GM12878 (cell line): Measurements from ENCODE around the gene ZNF334. TPM values are rescaled to one million over a fixed set of nuclear protein-coding genes. Genes with fewer than 3 reads are reported as not detected.

ENCODE experiments used
- ATAC-seq: fragments of 200-7000 bp; cut with Tn5 transposase; 3 replicates; pipeline ENCODE4 v1.9.1; 2020; ENCODE audit warnings: mild to moderate bottlenecking, moderate library complexity
- BruUV-seq: library from RNA; stranded (reverse); fragments of 400-500 nt; replicated peaks from 2 replicates; lab custom pipeline; 2021; lab: Mats Ljungman, UMichigan
- CTCF ChIA-PET: fragments of 300-600 bp; sonication (Branson Sonifier 250); formaldehyde crosslinking; extraction: SDS; loops from one replicate; lab custom pipeline; 2021; ENCODE audit warnings: inconsistent platforms; lab: Yijun Ruan, JAX
- POLR2A ChIA-PET: fragments of 350-600 bp; formaldehyde crosslinking; extraction: SDS; loops from one replicate; lab custom pipeline; 2021; ENCODE audit warnings: inconsistent platforms; lab: Charles Lee
- RAD21 ChIA-PET: fragments of 300-600 bp; sonication (Branson Sonifier 250); formaldehyde crosslinking; loops from one replicate; lab custom pipeline; 2023; ENCODE audit warnings: antibody characterized with exemption; ENCODE audit not compliant: unreplicated experiment; lab: Charles Lee
- SMC1A ChIA-PET: fragments of 300-600 bp; sonication (Branson Sonifier 250); formaldehyde crosslinking; loops from one replicate; lab custom pipeline; 2023; ENCODE audit not compliant: unreplicated experiment, uncharacterized antibody; lab: Charles Lee
- DNase-seq: peaks from one replicate; pipeline ENCODE4 v3.0.0-alpha.2; 2011; ENCODE audit warnings: low read depth, low spot score
- FAIRE-seq: peaks from 3 replicates; lab custom pipeline; 2011; peaks lifted over from hg19 to GRCh38; lab: Jason Lieb, UNC
- H2AFZ ChIP-seq: 2 replicates; pipeline ENCODE4 v1.6.0; 2011; ENCODE audit warnings: low read depth, low read length, control low read depth; ENCODE audit not compliant: control insufficient read depth
- H3K27ac ChIP-seq: 2 replicates; pipeline ENCODE4 v1.5.1; 2011; ENCODE audit warnings: control low read depth; ENCODE audit not compliant: control insufficient read depth, insufficient read depth
- H3K27me3 ChIP-seq, 2 experiments: replicated peaks in 1 of 2; 2 replicates each; pipeline versions ENCODE4 v1.6.0 to v1.6.1; 2011; ENCODE audit warnings: low read length in 1 of 2; ENCODE audit not compliant: control insufficient read depth in 2 of 2, insufficient read depth in 2 of 2
- H3K36me3 ChIP-seq, 2 experiments: 2 replicates each; pipeline ENCODE4 v1.5.1; 2011; ENCODE audit warnings: low read length in 1 of 2; ENCODE audit not compliant: control insufficient read depth in 2 of 2, insufficient read depth in 2 of 2
- H3K4me1 ChIP-seq: 2 replicates; pipeline ENCODE4 v1.6.1; 2011; ENCODE audit warnings: mild to moderate bottlenecking, low read length, moderate library complexity, mixed read lengths; ENCODE audit not compliant: control insufficient read depth, insufficient read depth
- H3K4me2 ChIP-seq: 2 replicates; pipeline ENCODE4 v1.6.0; 2011; ENCODE audit warnings: control low read depth; ENCODE audit not compliant: control insufficient read depth, insufficient read depth
- H3K4me3 ChIP-seq: fragments of 200-600 bp; sonication (generic); 2 replicates; pipeline ENCODE4 v1.5.1; 2016
- H3K79me2 ChIP-seq: 2 replicates; pipeline ENCODE4 v1.6.0; 2011; ENCODE audit warnings: low read length; ENCODE audit not compliant: control insufficient read depth, insufficient read depth
- H3K9ac ChIP-seq: 2 replicates; pipeline ENCODE4 v1.8.0; 2011; ENCODE audit warnings: low read length, control low read depth, mixed read lengths; ENCODE audit not compliant: control insufficient read depth, insufficient read depth
- H3K9me3 ChIP-seq: replicated peaks from 3 replicates; pipeline ENCODE4 v1.5.1; 2011; ENCODE audit warnings: mild to moderate bottlenecking, low read length; ENCODE audit not compliant: control insufficient read depth, insufficient read depth
- H4K20me1 ChIP-seq: 2 replicates; pipeline ENCODE4 v1.6.0; 2011; ENCODE audit not compliant: control insufficient read depth, insufficient read depth
- EGR1 ChIP-seq, 2 experiments: IDR thresholded peaks; 1 replicate in 1 of 2; 2 replicates in 1 of 2; pipeline ENCODE4 v1.6.1; 2011 to 2012; ENCODE audit warnings: low read depth in 2 of 2, low read length in 2 of 2, borderline replicate concordance in 1 of 2, mild to moderate bottlenecking in 1 of 2, moderate library complexity in 1 of 2
- HDAC6 ChIP-seq: fragments of 200-600 bp; sonication (generic); IDR thresholded peaks from one replicate; pipeline ENCODE4 v1.8.0; 2017; ENCODE audit warnings: antibody characterized with exemption; ENCODE audit not compliant: unreplicated experiment
- LARP7 ChIP-seq: fragments of 450-650 bp; IDR thresholded peaks from 2 replicates; pipeline ENCODE4 v1.6.1; 2017; ENCODE audit warnings: mild to moderate bottlenecking
- MEF2B ChIP-seq: fragments of 450-650 bp; IDR thresholded peaks from 2 replicates; pipeline ENCODE4 v1.6.1; 2018; ENCODE audit warnings: mild to moderate bottlenecking, moderate library complexity; ENCODE audit not compliant: partially characterized antibody, poor library complexity, severe bottlenecking
- MTA3 ChIP-seq: IDR thresholded peaks from 2 replicates; pipeline ENCODE4 v1.6.1; 2012; ENCODE audit warnings: low read length, inconsistent platforms, borderline replicate concordance
- PAX5 ChIP-seq: IDR thresholded peaks from 2 replicates; pipeline ENCODE4 v1.6.1; 2011; ENCODE audit warnings: low read depth, low read length, borderline replicate concordance
- RFX5 ChIP-seq: IDR thresholded peaks from 2 replicates; pipeline ENCODE4 v1.6.1; 2011; ENCODE audit warnings: low read depth, low read length, improper control_type of control experiment
- SMAD1 ChIP-seq: fragments of 450-650 bp; IDR thresholded peaks from 2 replicates; pipeline ENCODE4 v1.6.1; 2018; ENCODE audit warnings: mild to moderate bottlenecking, low read depth; ENCODE audit not compliant: partially characterized antibody
- SRF ChIP-seq, 2 experiments: IDR thresholded peaks; 2 replicates each; pipeline ENCODE4 v1.6.1; 2011; ENCODE audit warnings: low read depth in 2 of 2, low read length in 2 of 2, mild to moderate bottlenecking in 1 of 2, moderate library complexity in 1 of 2
- ZBED1 ChIP-seq: IDR thresholded peaks from 2 replicates; pipeline ENCODE4 v1.6.1; 2016; ENCODE audit warnings: borderline replicate concordance
- WGBS: methylation state at CpG from one replicate; pipeline ENCODE4 v1.1.6; 2016; ENCODE audit warnings: low lambda C conversion rate; ENCODE audit not compliant: insufficient replicate concordance, insufficient coverage; ENCODE audit errors: missing lambda C conversion rate; 5-methylcytosine and 5-hydroxymethylcytosine counted together
- in situ Hi-C: fragments of 300-500 bp; cut with MboI; formaldehyde crosslinking; loops from 9 replicates; pipeline ENCODE4 v1.14.3; 2018; ENCODE audit warnings: mixed read lengths
- intact Hi-C: fragments of 100-400 bp; cut with micrococcal nuclease; formaldehyde crosslinking; loops from one replicate; pipeline ENCODE4 v1.14.2; 2022; ENCODE audit not compliant: unreplicated experiment
- polyA plus RNA-seq, 11 experiments: library from polyadenylated mRNA; depleted of rRNA in 4 of 11; unstranded in 6 of 11; stranded (reverse) in 5 of 11; fragments of >200 nt; fragmentation: Nextera tagmentation in 4 of 11; fragmentation: Illumina TruSeq in 1 of 11; extraction: Ambion mirVana in 4 of 11; extraction: Trizol in 1 of 11; gene quantifications; 1 replicate in 1 of 11; 2 replicates in 10 of 11; pipeline versions ENCODE4 v1.2.1 to v1.2.3, GENCODE V29; 2011 to 2016; ENCODE audit warnings: inconsistent platforms in 2 of 11, missing spikeins in 2 of 11, low read depth in 1 of 11
- total RNA-seq, 4 experiments: library from RNA; depleted of rRNA in 3 of 4; stranded (reverse); fragments of >200 nt in 3 of 4; fragmentation: Illumina TruSeq in 1 of 4; extraction: Trizol in 1 of 4; gene quantifications; 2 replicates each; pipeline versions ENCODE4 v1.2.1 to v1.2.3, GENCODE V29; 2013 to 2021
- TF ChIP-seq, protein P1 (sequence below): fragments of 450-650 bp; IDR thresholded peaks from 2 replicates; pipeline ENCODE4 v1.6.1; 2017; ENCODE audit warnings: mild to moderate bottlenecking, moderate library complexity
- TF ChIP-seq, protein P2 (sequence below): IDR thresholded peaks from 2 replicates; pipeline ENCODE4 v1.6.1; 2012; ENCODE audit warnings: low read length, inconsistent platforms
- TF ChIP-seq, protein P3 (sequence below): fragments of 450-650 bp; IDR thresholded peaks from 2 replicates; pipeline ENCODE4 v1.6.1; 2017; ENCODE audit warnings: mild to moderate bottlenecking

Gene ZNF334
- total and polyA plus RNA-seq, 10 of the 15 experiments (the other 5 are each of a cell fraction or from before 2014, with no cell fraction given): 0.08 to 2.0 (median 1.2) TPM

DNA sequence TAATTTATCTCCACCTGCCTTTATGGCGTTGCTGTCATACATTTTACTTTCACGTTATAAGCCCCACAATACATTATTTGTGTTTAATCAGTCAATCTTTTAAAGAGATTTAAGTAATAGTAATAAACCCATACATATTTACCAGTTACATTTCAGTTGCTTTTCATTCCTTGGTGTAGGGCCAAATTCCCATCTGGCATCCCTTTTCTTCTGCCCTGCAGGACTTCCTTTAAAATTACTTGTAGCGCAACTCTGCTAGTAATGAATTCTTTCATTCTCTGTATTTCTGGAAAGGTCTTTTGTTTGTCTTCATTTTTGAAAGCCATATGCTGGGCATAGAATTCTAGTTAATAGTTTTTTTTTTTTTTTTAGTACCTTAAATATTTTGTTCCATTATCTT, 24.9 kb downstream of the ZNF334 start (continued):
- TF ChIP-seq, protein P1, sequence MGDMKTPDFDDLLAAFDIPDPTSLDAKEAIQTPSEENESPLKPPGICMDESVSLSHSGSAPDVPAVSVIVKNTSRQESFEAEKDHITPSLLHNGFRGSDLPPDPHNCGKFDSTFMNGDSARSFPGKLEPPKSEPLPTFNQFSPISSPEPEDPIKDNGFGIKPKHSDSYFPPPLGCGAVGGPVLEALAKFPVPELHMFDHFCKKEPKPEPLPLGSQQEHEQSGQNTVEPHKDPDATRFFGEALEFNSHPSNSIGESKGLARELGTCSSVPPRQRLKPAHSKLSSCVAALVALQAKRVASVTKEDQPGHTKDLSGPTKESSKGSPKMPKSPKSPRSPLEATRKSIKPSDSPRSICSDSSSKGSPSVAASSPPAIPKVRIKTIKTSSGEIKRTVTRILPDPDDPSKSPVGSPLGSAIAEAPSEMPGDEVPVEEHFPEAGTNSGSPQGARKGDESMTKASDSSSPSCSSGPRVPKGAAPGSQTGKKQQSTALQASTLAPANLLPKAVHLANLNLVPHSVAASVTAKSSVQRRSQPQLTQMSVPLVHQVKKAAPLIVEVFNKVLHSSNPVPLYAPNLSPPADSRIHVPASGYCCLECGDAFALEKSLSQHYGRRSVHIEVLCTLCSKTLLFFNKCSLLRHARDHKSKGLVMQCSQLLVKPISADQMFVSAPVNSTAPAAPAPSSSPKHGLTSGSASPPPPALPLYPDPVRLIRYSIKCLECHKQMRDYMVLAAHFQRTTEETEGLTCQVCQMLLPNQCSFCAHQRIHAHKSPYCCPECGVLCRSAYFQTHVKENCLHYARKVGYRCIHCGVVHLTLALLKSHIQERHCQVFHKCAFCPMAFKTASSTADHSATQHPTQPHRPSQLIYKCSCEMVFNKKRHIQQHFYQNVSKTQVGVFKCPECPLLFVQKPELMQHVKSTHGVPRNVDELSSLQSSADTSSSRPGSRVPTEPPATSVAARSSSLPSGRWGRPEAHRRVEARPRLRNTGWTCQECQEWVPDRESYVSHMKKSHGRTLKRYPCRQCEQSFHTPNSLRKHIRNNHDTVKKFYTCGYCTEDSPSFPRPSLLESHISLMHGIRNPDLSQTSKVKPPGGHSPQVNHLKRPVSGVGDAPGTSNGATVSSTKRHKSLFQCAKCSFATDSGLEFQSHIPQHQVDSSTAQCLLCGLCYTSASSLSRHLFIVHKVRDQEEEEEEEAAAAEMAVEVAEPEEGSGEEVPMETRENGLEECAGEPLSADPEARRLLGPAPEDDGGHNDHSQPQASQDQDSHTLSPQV: no peak

DNA sequence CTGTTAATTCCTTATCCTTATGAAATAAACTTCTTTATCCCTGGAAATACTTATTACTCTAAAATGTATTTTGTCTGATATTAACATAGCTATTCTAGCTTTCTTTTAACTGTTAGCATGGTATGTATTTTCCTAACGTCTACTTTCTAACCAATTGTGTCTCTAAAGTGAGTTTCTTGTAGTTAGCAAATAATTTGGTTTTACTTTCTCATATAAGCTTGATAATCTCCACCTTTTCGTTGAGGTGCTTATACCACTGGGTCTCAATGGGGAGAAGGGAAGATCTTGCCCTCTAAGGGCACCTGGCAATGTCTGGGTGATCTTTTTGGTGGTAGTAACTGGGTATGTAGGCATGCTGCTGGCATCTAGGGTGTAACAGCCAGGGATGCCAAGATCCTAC, 25.7 kb downstream of the ZNF334 start:
- Histone ChIP-seq H4K20me1 (no peaks in the 10 kb centered on the region), H3K9ac (no peak overlapping the region), H2AFZ (no peak overlapping the region), H3K36me3 (no peaks in the 10 kb centered on the region), H3K27ac (no peak overlapping the region), H3K4me1 (no peaks in the 10 kb centered on the region), H3K4me2 (no peak overlapping the region), H3K79me2 (no peaks in the 10 kb centered on the region)
- intact Hi-C loops: no loop called here
- ChIA-PET SMC1A (no interaction called here), POLR2A (no interaction called here), RAD21 (no interaction called here)
- in situ Hi-C loops: no loop called here
- no peak for ATAC-seq
- FAIRE-seq: no peak
- TF ChIP-seq SRF (IDR thresholded peaks at IDR 0.05; ENCODE audit: low read depth in 2 of 2, low read length in 2 of 2) (no peak), EGR1 (IDR thresholded peaks at IDR 0.05; ENCODE audit: borderline replicate concordance in 1 of 2, low read depth in 2 of 2, low read length in 2 of 2) (no peak), SMAD1 (no peak), HDAC6 (no peak), RFX5 (no peak), MEF2B (no peak), ZBED1 (no peak), LARP7 (no peak), PAX5 (no peak), MTA3 (no peak)
- TF ChIP-seq, protein P2, sequence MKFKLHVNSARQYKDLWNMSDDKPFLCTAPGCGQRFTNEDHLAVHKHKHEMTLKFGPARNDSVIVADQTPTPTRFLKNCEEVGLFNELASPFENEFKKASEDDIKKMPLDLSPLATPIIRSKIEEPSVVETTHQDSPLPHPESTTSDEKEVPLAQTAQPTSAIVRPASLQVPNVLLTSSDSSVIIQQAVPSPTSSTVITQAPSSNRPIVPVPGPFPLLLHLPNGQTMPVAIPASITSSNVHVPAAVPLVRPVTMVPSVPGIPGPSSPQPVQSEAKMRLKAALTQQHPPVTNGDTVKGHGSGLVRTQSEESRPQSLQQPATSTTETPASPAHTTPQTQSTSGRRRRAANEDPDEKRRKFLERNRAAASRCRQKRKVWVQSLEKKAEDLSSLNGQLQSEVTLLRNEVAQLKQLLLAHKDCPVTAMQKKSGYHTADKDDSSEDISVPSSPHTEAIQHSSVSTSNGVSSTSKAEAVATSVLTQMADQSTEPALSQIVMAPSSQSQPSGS: no peak
- TF ChIP-seq, protein P3, sequence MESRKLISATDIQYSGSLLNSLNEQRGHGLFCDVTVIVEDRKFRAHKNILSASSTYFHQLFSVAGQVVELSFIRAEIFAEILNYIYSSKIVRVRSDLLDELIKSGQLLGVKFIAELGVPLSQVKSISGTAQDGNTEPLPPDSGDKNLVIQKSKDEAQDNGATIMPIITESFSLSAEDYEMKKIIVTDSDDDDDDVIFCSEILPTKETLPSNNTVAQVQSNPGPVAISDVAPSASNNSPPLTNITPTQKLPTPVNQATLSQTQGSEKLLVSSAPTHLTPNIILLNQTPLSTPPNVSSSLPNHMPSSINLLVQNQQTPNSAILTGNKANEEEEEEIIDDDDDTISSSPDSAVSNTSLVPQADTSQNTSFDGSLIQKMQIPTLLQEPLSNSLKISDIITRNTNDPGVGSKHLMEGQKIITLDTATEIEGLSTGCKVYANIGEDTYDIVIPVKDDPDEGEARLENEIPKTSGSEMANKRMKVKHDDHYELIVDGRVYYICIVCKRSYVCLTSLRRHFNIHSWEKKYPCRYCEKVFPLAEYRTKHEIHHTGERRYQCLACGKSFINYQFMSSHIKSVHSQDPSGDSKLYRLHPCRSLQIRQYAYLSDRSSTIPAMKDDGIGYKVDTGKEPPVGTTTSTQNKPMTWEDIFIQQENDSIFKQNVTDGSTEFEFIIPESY: no peak
- TF ChIP-seq, all 136 proteins: peak for 0
- BruUV-seq: no TSS peak
- no peak for DNase-seq
- Histone ChIP-seq H3K9me3 (no peaks in the 10 kb centered on the region), H3K27me3 (no peaks in the 10 kb centered on the region; a peak in 1 of 4 replicates), H3K4me3 (no peak overlapping the region)
- CTCF ChIA-PET: interaction anchor here (0.7 to 2.0 kb wide), 3 partner anchors 10 to 1934 kb away, joined by 3 to 5 read pairs (median 3); no protein-coding TSS in a partner anchor
- 2% methylated on average over 2 of the region's 2 CpGs for WGBS
